SK-N-SH treated with all-trans-retinoic acid at 6 μM for 48 hours (cell line): ENCODE data around the gene GNG13.

Experiments
- ATAC-seq: fragments of 200-7000 bp; cut with Tn5 transposase; 3 replicates; pipeline ENCODE4 v1.9.1; 2020; ENCODE audit warnings: mild to moderate bottlenecking, moderate library complexity
- ARNTL ChIP-seq: fragments of 450-650 bp; formaldehyde crosslinking; IDR thresholded peaks from 2 replicates; pipeline ENCODE4 v1.5.0; 2020; ENCODE audit warnings: low read depth, mild to moderate bottlenecking, moderate library complexity, borderline replicate concordance
- BACH2 ChIP-seq: fragments of 250-450 bp; sonication (Bioruptor Pico); IDR thresholded peaks from 2 replicates; pipeline ENCODE4 v1.9.0; 2021; ENCODE audit warnings: mild to moderate bottlenecking, borderline replicate concordance
- CSDC2 ChIP-seq: fragments of 250-450 bp; sonication (Bioruptor Pico); IDR thresholded peaks from 2 replicates; pipeline ENCODE4 v1.5.0; 2020; ENCODE audit warnings: mild to moderate bottlenecking, moderate library complexity
- ESRRG ChIP-seq: fragments of 250-450 bp; sonication (Bioruptor Pico); IDR thresholded peaks from 2 replicates; pipeline ENCODE4 v1.6.1; 2021; ENCODE audit warnings: mild to moderate bottlenecking
- GLIS3 ChIP-seq: fragments of 250-450 bp; sonication (Bioruptor Pico); IDR thresholded peaks from 2 replicates; pipeline ENCODE4 v1.5.0; 2020; ENCODE audit warnings: mild to moderate bottlenecking, moderate library complexity
- ISL1 ChIP-seq: fragments of 250-450 bp; sonication (Bioruptor Pico); IDR thresholded peaks from 2 replicates; pipeline ENCODE4 v2.1.2; 2022; ENCODE audit warnings: mild to moderate bottlenecking, moderate library complexity
- OSR1 ChIP-seq: fragments of 250-450 bp; sonication (Bioruptor Pico); IDR thresholded peaks from 2 replicates; pipeline ENCODE4 v1.8.0; 2022; ENCODE audit warnings: moderate library complexity, mild to moderate bottlenecking, inconsistent platforms
- PPARA ChIP-seq: fragments of 250-450 bp; sonication (Bioruptor Pico); IDR thresholded peaks from 2 replicates; pipeline ENCODE4 v1.5.0; 2020; ENCODE audit warnings: mild to moderate bottlenecking, borderline replicate concordance
- RARB ChIP-seq: fragments of 250-450 bp; sonication (Bioruptor Pico); IDR thresholded peaks from 2 replicates; pipeline ENCODE4 v1.8.0; 2021; ENCODE audit warnings: mild to moderate bottlenecking, moderate library complexity
- SNAI2 ChIP-seq: fragments of 250-450 bp; sonication (Bioruptor Pico); IDR thresholded peaks from 2 replicates; pipeline ENCODE4 v1.5.0; 2020; ENCODE audit warnings: mild to moderate bottlenecking, moderate library complexity
- TCF4 ChIP-seq: fragments of 250-450 bp; sonication (Bioruptor Pico); IDR thresholded peaks from 2 replicates; pipeline ENCODE4 v1.8.0; 2021; ENCODE audit warnings: mild to moderate bottlenecking, moderate library complexity, borderline replicate concordance
- TOX ChIP-seq: fragments of 250-450 bp; sonication (Bioruptor Pico); IDR thresholded peaks from 2 replicates; pipeline ENCODE4 v1.8.0; 2021; ENCODE audit warnings: mild to moderate bottlenecking, moderate library complexity, borderline replicate concordance
- ZC3H10 ChIP-seq: fragments of 250-450 bp; sonication (Bioruptor Pico); IDR thresholded peaks from 2 replicates; pipeline ENCODE4 v1.5.1; 2021; ENCODE audit warnings: mild to moderate bottlenecking, moderate library complexity
- ZFP3 ChIP-seq: fragments of 250-450 bp; sonication (Bioruptor Pico); IDR thresholded peaks from 2 replicates; pipeline ENCODE4 v1.5.0; 2020; ENCODE audit warnings: mild to moderate bottlenecking, moderate library complexity
- ZFP30 ChIP-seq: fragments of 450-650 bp; formaldehyde crosslinking; IDR thresholded peaks from 2 replicates; pipeline ENCODE4 v1.5.0; 2022; ENCODE audit warnings: mild to moderate bottlenecking, moderate library complexity
- ZNF565 ChIP-seq: fragments of 450-650 bp; formaldehyde crosslinking; conservative IDR thresholded peaks from 2 replicates; pipeline ENCODE4 v1.5.0; 2020; ENCODE audit warnings: low read depth, mild to moderate bottlenecking, moderate library complexity
- ZNF70 ChIP-seq: fragments of 450-650 bp; formaldehyde crosslinking; IDR thresholded peaks from 2 replicates; pipeline ENCODE4 v1.5.0; 2020; ENCODE audit warnings: mild to moderate bottlenecking, moderate library complexity
- ZNF8 ChIP-seq: fragments of 450-650 bp; formaldehyde crosslinking; IDR thresholded peaks from 2 replicates; pipeline ENCODE4 v1.5.0; 2020; ENCODE audit warnings: mild to moderate bottlenecking, moderate library complexity
- TF ChIP-seq, protein P1 (sequence below): fragments of 250-450 bp; sonication (Bioruptor Pico); IDR thresholded peaks from 2 replicates; pipeline ENCODE4 v1.8.0; 2020; ENCODE audit warnings: mild to moderate bottlenecking, moderate library complexity, borderline replicate concordance
- TF ChIP-seq, protein P2 (sequence below): fragments of 250-450 bp; sonication (Bioruptor Pico); IDR thresholded peaks from 2 replicates; pipeline ENCODE4 v1.5.0; 2020; ENCODE audit warnings: mild to moderate bottlenecking, moderate library complexity

Gene GNG13

DNA sequence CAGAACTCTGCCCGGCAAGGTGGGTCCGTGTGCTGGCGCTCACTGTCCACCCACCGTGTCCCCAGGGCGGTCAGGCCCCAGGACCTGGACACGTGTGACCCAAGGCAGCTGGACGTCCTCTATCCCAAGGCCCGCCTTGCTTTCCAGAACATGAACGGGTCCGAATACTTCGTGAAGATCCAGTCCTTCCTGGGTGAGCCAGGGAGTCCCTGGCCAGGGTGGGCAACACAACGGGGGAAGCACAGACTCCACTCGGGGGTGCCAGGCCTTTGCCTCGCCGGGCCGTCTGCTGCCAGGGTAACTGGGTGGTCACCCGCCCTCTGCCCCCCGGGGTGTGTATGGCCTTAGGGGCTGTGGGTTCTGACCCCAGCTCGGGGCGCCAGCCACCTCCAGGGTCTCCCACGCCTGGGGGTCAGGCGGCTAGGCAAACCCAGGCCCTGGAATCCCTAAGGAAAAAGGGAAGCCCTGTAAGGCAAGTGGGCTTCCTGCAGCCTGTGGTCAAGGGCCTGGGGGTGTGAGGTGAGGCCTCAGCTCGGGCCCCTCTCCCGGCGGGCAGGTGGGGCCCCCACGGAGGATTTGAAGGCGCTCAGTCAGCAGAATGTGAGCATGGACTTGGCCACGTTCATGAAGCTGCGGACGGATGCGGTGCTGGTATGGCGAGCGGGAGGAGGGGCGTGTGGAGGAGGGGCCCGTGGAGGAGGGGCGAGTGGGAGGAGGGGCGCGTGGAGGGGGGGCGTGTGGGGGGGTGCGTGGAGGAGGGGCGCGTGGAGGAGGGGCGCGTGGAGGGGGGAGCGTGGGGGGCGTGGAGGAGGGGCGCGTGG is 33.5 kb downstream of the GNG13 start:
- no peak for TF ChIP-seq TOX (CRISPR knock-in tag)
- TF ChIP-seq ZNF8 (CRISPR knock-in tag) = no peak
- TF ChIP-seq CSDC2 (CRISPR knock-in tag) = no peak
- no peak for TF ChIP-seq ESRRG (CRISPR knock-in tag)
- TF ChIP-seq GLIS3 = no peak
- TF ChIP-seq OSR1 (CRISPR knock-in tag) = no peak
- no peak for ATAC-seq

DNA sequence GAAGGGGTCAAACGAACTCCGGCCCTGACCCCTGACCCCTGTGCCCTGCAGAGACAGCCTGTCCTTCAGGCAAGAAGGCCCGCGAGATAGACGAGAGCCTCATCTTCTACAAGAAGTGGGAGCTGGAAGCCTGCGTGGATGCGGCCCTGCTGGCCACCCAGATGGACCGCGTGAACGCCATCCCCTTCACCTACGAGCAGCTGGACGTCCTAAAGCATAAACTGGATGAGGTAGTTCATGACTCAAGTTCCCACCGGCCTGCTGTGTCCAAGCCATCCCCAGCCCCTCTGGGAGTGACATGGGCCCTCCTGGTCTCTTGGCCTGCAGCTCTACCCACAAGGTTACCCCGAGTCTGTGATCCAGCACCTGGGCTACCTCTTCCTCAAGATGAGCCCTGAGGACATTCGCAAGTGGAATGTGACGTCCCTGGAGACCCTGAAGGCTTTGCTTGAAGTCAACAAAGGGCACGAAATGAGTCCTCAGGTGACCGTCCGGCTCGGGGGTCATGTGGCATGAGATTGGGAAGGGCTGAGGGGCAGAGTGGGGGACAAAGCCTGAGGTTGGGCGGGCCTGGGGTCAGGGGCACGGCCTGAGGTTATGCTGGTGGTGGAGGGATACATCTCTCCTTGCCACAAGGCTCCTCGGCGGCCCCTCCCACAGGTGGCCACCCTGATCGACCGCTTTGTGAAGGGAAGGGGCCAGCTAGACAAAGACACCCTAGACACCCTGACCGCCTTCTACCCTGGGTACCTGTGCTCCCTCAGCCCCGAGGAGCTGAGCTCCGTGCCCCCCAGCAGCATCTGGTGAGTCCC is 34.3 kb downstream of the GNG13 start:
- TF ChIP-seq OSR1 (CRISPR knock-in tag) = no peak
- TF ChIP-seq SNAI2 (CRISPR knock-in tag) = no peak
- TF ChIP-seq, protein P1, sequence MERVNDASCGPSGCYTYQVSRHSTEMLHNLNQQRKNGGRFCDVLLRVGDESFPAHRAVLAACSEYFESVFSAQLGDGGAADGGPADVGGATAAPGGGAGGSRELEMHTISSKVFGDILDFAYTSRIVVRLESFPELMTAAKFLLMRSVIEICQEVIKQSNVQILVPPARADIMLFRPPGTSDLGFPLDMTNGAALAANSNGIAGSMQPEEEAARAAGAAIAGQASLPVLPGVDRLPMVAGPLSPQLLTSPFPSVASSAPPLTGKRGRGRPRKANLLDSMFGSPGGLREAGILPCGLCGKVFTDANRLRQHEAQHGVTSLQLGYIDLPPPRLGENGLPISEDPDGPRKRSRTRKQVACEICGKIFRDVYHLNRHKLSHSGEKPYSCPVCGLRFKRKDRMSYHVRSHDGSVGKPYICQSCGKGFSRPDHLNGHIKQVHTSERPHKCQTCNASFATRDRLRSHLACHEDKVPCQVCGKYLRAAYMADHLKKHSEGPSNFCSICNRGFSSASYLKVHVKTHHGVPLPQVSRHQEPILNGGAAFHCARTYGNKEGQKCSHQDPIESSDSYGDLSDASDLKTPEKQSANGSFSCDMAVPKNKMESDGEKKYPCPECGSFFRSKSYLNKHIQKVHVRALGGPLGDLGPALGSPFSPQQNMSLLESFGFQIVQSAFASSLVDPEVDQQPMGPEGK (CRISPR knock-in tag) = no peak
- TF ChIP-seq TCF4 = no peak
- TF ChIP-seq ZNF70 = no peak
- ATAC-seq = no peak

DNA sequence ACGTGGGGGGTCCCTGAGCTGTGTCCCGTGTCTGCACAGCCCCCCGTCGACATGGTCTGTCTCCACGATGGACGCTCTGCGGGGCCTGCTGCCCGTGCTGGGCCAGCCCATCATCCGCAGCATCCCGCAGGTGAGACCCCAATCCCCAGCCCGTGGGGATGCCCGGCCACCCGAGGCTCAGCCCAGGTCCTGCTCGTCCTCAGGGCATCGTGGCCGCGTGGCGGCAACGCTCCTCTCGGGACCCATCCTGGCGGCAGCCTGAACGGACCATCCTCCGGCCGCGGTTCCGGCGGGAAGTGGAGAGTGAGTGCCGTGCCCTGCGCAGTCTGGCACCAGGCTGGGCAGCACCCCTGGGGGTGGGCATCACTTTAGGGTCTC is 35.1 kb downstream of the GNG13 start:
- no peak for ATAC-seq

DNA sequence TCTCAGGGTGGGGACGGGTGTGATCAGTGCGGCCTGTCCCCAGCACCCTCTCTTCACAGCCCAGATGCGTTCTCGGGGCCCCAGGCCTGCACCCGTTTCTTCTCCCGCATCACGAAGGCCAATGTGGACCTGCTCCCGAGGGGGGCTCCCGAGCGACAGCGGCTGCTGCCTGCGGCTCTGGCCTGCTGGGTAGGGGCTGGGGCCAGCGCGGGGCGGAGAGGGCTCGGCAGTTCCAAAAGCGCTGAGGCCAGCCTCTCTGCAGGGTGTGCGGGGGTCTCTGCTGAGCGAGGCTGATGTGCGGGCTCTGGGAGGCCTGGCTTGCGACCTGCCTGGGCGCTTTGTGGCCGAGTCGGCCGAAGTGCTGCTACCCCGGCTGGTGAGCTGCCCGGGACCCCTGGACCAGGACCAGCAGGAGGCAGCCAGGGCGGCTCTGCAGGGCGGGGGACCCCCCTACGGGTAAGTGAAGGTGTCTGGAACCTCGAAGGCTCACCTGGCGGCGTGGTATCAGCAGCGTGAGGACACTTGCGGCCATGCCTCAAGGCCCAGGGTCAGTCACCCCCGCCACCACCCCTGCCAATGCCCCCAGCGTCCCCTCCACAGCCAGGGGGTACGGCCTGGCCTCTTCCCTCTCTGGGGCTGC is 35.6 kb downstream of the GNG13 start:
- ATAC-seq = no peak
- TF ChIP-seq ZNF70 (no peak), BACH2 (no peak), GLIS3 (no peak)
- TF ChIP-seq, protein P1 (CRISPR knock-in tag) = no peak
- TF ChIP-seq, protein P2, sequence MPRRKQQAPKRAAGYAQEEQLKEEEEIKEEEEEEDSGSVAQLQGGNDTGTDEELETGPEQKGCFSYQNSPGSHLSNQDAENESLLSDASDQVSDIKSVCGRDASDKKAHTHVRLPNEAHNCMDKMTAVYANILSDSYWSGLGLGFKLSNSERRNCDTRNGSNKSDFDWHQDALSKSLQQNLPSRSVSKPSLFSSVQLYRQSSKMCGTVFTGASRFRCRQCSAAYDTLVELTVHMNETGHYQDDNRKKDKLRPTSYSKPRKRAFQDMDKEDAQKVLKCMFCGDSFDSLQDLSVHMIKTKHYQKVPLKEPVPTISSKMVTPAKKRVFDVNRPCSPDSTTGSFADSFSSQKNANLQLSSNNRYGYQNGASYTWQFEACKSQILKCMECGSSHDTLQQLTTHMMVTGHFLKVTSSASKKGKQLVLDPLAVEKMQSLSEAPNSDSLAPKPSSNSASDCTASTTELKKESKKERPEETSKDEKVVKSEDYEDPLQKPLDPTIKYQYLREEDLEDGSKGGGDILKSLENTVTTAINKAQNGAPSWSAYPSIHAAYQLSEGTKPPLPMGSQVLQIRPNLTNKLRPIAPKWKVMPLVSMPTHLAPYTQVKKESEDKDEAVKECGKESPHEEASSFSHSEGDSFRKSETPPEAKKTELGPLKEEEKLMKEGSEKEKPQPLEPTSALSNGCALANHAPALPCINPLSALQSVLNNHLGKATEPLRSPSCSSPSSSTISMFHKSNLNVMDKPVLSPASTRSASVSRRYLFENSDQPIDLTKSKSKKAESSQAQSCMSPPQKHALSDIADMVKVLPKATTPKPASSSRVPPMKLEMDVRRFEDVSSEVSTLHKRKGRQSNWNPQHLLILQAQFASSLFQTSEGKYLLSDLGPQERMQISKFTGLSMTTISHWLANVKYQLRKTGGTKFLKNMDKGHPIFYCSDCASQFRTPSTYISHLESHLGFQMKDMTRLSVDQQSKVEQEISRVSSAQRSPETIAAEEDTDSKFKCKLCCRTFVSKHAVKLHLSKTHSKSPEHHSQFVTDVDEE (CRISPR knock-in tag) = no peak
- TF ChIP-seq, all 23 proteins: peak for 0

More for the DNA sequence above, 35.1 kb downstream of the GNG13 start:
- TF ChIP-seq, protein P2 (CRISPR knock-in tag) = no peak
- TF ChIP-seq RARB = no peak
- TF ChIP-seq ARNTL (CRISPR knock-in tag) = no peak
- TF ChIP-seq ZFP3 (CRISPR knock-in tag) = no peak
- no peak for TF ChIP-seq OSR1 (CRISPR knock-in tag)
- TF ChIP-seq PPARA (CRISPR knock-in tag) = no peak
- TF ChIP-seq ZNF565 (CRISPR knock-in tag) = no peak
- TF ChIP-seq ZFP30 (CRISPR knock-in tag) = no peak
- TF ChIP-seq CSDC2 (CRISPR knock-in tag) = no peak
- no peak for TF ChIP-seq ISL1 (CRISPR knock-in tag)
- no peak for TF ChIP-seq ESRRG (CRISPR knock-in tag)
- no peak for TF ChIP-seq GLIS3
- TF ChIP-seq SNAI2 (CRISPR knock-in tag) = no peak
- TF ChIP-seq ZNF70 = no peak
- no peak for TF ChIP-seq ZC3H10 (CRISPR knock-in tag)
